GM12801 (cell line): Measurements from ENCODE around the gene SLC6A17.

ENCODE experiments used
- TF ChIP-seq, protein P1 (sequence below): IDR thresholded peaks from one replicate; pipeline ENCODE4 v1.5.1; 2011; ENCODE audit warnings: control low read depth; ENCODE audit not compliant: insufficient read length; ENCODE audit errors: extremely low read depth

Gene SLC6A17

GRCh38 chr1:110135666-110136065 is 14.6 kb upstream of the SLC6A17 start:
- TF ChIP-seq, protein P1, sequence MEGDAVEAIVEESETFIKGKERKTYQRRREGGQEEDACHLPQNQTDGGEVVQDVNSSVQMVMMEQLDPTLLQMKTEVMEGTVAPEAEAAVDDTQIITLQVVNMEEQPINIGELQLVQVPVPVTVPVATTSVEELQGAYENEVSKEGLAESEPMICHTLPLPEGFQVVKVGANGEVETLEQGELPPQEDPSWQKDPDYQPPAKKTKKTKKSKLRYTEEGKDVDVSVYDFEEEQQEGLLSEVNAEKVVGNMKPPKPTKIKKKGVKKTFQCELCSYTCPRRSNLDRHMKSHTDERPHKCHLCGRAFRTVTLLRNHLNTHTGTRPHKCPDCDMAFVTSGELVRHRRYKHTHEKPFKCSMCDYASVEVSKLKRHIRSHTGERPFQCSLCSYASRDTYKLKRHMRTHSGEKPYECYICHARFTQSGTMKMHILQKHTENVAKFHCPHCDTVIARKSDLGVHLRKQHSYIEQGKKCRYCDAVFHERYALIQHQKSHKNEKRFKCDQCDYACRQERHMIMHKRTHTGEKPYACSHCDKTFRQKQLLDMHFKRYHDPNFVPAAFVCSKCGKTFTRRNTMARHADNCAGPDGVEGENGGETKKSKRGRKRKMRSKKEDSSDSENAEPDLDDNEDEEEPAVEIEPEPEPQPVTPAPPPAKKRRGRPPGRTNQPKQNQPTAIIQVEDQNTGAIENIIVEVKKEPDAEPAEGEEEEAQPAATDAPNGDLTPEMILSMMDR, result no peak

DNA sequence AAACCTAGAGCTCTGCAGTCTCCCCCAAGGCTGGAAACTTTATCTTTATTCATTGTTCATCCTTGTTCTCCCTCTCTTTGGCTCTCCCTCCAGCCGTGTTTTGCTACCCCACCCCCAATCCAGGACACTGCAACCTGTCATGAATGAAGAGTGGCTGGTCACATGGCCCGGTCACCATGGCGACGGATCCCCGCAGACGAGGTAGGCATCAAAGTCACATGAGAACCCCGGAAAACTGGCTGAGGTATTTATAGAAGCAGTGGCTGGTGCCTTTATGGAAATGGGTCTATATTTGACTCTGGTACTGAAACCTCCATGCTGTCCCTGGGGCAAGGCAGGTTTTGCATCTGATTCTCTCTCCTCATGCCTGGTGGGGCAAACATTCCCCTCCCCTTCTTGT is 13.4 kb upstream of the SLC6A17 start:
- TF ChIP-seq, protein P1, result no peak

- TF ChIP-seq, protein P1, result no peak
These were observed 11.3 kb upstream of the SLC6A17 start for GRCh38 chr1:110138956-110139355.

GRCh38 chr1:110144366-110144765 is 5.9 kb upstream of the SLC6A17 start:
- TF ChIP-seq, protein P1, result no peak

- TF ChIP-seq, protein P1, result no peak
These were observed 1.3 kb upstream of the SLC6A17 start for GRCh38 chr1:110148961-110149360.

GRCh38 chr1:110151175-110151669 is 928 bp downstream of the SLC6A17 start:
- TF ChIP-seq, protein P1, result no peak

- TF ChIP-seq, protein P1, result no peak
These were observed 2.0 kb downstream of the SLC6A17 start for GRCh38 chr1:110152133-110152785.
